Measurements from ENCODE around the gene KCNAB1. TPM values are rescaled to one million over a fixed set of nuclear protein-coding genes. Genes with fewer than 3 reads are reported as not detected.

Gene KCNAB1
- total RNA-seq, 2 experiments from 2014 or later, result not detected

DNA sequence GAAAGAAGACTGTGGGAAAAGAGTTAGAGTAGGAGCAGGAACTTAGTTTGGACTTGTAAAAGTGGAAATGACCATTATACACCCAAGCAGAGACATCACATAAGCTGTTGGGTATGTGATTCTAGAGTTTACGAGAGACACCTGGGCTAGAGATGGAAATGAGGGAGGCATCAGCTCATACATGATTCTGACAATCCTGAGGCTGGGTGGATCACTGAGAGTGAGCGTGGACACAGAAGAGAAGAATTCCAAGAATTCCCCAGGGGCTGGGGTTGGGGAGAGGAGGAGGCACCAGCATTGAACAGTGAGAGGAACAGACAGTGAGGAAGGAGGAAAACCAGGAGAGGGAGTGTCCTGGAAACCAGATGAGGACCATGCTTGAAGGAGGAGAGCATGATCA lies 113.5 kb downstream of the KCNAB1 start:
- Histone ChIP-seq H3K4me3 (ENCODE audit: low read depth, low read length, poor library complexity, severe bottlenecking) (no peak overlapping the region), H3K9me2 (ENCODE audit: insufficient read depth, low read length) (no peaks in the 10 kb centered on the region), H3K36me3 (ENCODE audit: insufficient read depth, low read length) (no peaks in the 10 kb centered on the region), H3K27ac (ENCODE audit: low read depth, low read length, poor library complexity, severe bottlenecking) (no peak overlapping the region), H3K4me1 (ENCODE audit: insufficient read depth, low read length, poor library complexity, severe bottlenecking) (no peaks in the 10 kb centered on the region), H2AFZ (ENCODE audit: low read length) (no peak overlapping the region), H3K4me2 (ENCODE audit: low read length) (no peak overlapping the region), H3K9me3 (ENCODE audit: low read length) (no peaks in the 10 kb centered on the region), H3K79me2 (ENCODE audit: insufficient read depth, low read depth, low read length) (no peaks in the 10 kb centered on the region), H4K20me1 (ENCODE audit: insufficient read depth, low read length) (no peaks in the 10 kb centered on the region)
- ChIA-PET CTCF (ENCODE audit: unreplicated experiment) (no interaction called here), POLR2A (no interaction called here)
- BruUV-seq (replicated peaks), result no TSS peak
- no peak for TF ChIP-seq EZH2phosphoT487 (IDR thresholded peaks at IDR 0.05; ENCODE audit: borderline replicate concordance, low read depth, low read length)
- TF ChIP-seq, protein P1, sequence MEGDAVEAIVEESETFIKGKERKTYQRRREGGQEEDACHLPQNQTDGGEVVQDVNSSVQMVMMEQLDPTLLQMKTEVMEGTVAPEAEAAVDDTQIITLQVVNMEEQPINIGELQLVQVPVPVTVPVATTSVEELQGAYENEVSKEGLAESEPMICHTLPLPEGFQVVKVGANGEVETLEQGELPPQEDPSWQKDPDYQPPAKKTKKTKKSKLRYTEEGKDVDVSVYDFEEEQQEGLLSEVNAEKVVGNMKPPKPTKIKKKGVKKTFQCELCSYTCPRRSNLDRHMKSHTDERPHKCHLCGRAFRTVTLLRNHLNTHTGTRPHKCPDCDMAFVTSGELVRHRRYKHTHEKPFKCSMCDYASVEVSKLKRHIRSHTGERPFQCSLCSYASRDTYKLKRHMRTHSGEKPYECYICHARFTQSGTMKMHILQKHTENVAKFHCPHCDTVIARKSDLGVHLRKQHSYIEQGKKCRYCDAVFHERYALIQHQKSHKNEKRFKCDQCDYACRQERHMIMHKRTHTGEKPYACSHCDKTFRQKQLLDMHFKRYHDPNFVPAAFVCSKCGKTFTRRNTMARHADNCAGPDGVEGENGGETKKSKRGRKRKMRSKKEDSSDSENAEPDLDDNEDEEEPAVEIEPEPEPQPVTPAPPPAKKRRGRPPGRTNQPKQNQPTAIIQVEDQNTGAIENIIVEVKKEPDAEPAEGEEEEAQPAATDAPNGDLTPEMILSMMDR (conservative IDR thresholded peaks at IDR 0.05; ENCODE audit: low read length), result no peak
- intact Hi-C loops (cut with micrococcal nuclease; ENCODE audit: unreplicated experiment), result no loop called here
- no peak for DNase-seq (ENCODE audit: low spot score)

DNA sequence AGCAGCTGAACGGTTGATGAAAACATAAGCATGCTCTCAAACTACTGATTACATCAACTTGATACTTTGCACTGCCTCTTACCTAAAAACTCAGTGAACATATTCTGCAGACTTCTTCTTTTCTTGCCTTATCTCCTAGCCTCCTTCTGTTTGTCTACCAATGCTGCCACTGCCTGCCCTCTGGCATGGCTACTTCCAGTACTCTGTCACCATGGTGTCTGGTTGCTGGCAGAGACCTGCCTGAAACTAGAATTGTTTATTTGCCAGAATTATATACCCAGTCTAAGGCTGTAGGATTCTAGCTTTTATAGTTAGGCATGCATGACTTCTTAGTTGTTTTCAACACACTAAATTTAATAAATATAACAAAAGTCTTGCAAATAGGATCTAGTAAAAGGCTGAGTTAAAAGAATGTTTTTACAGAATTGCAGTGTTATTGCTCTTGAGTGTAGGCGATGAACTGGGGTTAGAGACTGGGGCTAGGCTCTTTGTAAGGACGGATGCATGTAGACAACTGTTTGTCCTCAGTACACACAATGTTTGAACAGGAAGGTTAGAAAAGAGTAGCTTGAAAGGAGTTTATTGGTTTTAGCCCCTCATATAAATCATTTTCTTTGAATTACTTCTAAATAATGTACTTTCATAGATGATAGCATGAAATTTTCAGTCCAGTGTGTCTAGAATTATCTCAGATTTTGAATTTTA lies 116.3 kb downstream of the KCNAB1 start:
- Histone ChIP-seq H4K20me1 (ENCODE audit: insufficient read depth, low read length) (no peaks in the 10 kb centered on the region), H3K79me2 (ENCODE audit: insufficient read depth, low read depth, low read length) (no peaks in the 10 kb centered on the region), H3K9me3 (ENCODE audit: low read length) (no peaks in the 10 kb centered on the region), H3K27ac (ENCODE audit: low read depth, low read length, poor library complexity, severe bottlenecking) (no peak overlapping the region), H3K4me2 (ENCODE audit: low read length) (no peak overlapping the region), H2AFZ (ENCODE audit: low read length) (no peak overlapping the region), H3K4me3 (ENCODE audit: low read depth, low read length, poor library complexity, severe bottlenecking) (no peak overlapping the region), H3K9me2 (ENCODE audit: insufficient read depth, low read length) (no peaks in the 10 kb centered on the region), H3K36me3 (ENCODE audit: insufficient read depth, low read length) (no peaks in the 10 kb centered on the region), H3K4me1 (ENCODE audit: insufficient read depth, low read length, poor library complexity, severe bottlenecking) (no peaks in the 10 kb centered on the region)
- no TSS peak for BruUV-seq (replicated peaks)
- intact Hi-C loops (cut with micrococcal nuclease; ENCODE audit: unreplicated experiment), result no loop called here
- ChIA-PET POLR2A (interaction anchor here (0.6 to 0.7 kb wide), 2 partner anchors 20 to 324 kb away, joined by 3 to 6 read pairs; no protein-coding TSS in a partner anchor), CTCF (ENCODE audit: unreplicated experiment) (no interaction called here)
- DNase-seq (ENCODE audit: low spot score), result no peak
- no peak for TF ChIP-seq EZH2phosphoT487 (IDR thresholded peaks at IDR 0.05; ENCODE audit: borderline replicate concordance, low read depth, low read length)
- TF ChIP-seq, protein P1 (conservative IDR thresholded peaks at IDR 0.05; ENCODE audit: low read length), result no peak

DNA sequence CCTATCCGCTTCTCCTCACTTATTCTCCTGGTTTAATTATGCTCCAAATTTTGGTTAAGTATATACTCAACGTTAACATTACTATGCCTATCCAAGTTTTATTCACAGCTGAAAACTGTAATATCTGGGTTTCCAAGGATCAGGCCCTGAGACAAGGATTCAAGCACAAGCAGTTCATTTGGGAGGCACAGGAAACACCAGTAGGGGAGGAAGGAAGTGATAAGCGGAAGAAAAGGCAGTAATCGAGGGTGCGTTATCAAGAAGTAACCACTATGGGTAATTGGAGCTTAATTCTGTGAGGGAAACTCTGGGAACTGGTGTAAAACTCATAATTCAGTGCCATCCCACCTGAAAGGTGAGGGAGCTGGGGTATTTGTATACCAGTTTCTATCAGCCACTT lies 120.3 kb downstream of the KCNAB1 start:
- H3K9me2 ChIP-seq (ENCODE audit: insufficient read depth, low read length), result no peaks in the 10 kb centered on the region

More for the DNA sequence above, 120.3 kb downstream of the KCNAB1 start:
- POLR2A ChIA-PET, result no interaction called here
- Histone ChIP-seq H3K79me2 (ENCODE audit: insufficient read depth, low read depth, low read length) (no peaks in the 10 kb centered on the region), H3K27ac (ENCODE audit: low read depth, low read length, poor library complexity, severe bottlenecking) (no peak overlapping the region), H4K20me1 (ENCODE audit: insufficient read depth, low read length) (no peaks in the 10 kb centered on the region), H3K4me2 (ENCODE audit: low read length) (no peak overlapping the region), H3K9me3 (ENCODE audit: low read length) (no peaks in the 10 kb centered on the region), H2AFZ (ENCODE audit: low read length) (no peak overlapping the region), H3K4me3 (ENCODE audit: low read depth, low read length, poor library complexity, severe bottlenecking) (no peak overlapping the region), H3K4me1 (ENCODE audit: insufficient read depth, low read length, poor library complexity, severe bottlenecking) (no peaks in the 10 kb centered on the region), H3K36me3 (ENCODE audit: insufficient read depth, low read length) (no peaks in the 10 kb centered on the region)
- DNase-seq (ENCODE audit: low spot score), result no peak
- no TSS peak for BruUV-seq (replicated peaks)
- intact Hi-C loops (cut with micrococcal nuclease; ENCODE audit: unreplicated experiment), result no loop called here
- TF ChIP-seq, protein P1 (conservative IDR thresholded peaks at IDR 0.05; ENCODE audit: low read length), result no peak
- TF ChIP-seq EZH2phosphoT487 (IDR thresholded peaks at IDR 0.05; ENCODE audit: borderline replicate concordance, low read depth, low read length), result no peak
- CTCF ChIA-PET (ENCODE audit: unreplicated experiment), result no interaction called here

Measured in OCI-LY7 (cell line).